Left ventricle myocardium inferior (tissue), 1 donor: ENCODE measurements around the gene ACACA. TPM values are rescaled to one million over a fixed set of nuclear protein-coding genes. Genes with fewer than 3 reads are reported as not detected.

Experiments used
- DNase-seq: peaks from one replicate; pipeline ENCODE4 v3.0.0-alpha.2; 2020
- H3K27ac ChIP-seq: fragments of 200-600 bp; replicated peaks from 2 replicates; pipeline ENCODE4 v1.8.0; 2021
- H3K27me3 ChIP-seq: fragments of 200-600 bp; 2 replicates; pipeline ENCODE4 v1.8.0; 2021; ENCODE audit warnings: low read depth
- H3K36me3 ChIP-seq: fragments of 200-600 bp; 2 replicates; pipeline ENCODE4 v1.8.0; 2021
- H3K4me1 ChIP-seq: fragments of 200-600 bp; 2 replicates; pipeline ENCODE4 v1.8.0; 2021
- H3K4me3 ChIP-seq: fragments of 200-600 bp; 2 replicates; pipeline ENCODE4 v1.8.0; 2021; ENCODE audit warnings: mild to moderate bottlenecking, moderate library complexity
- H3K9me3 ChIP-seq: fragments of 200-600 bp; replicated peaks from 2 replicates; pipeline ENCODE4 v1.8.0; 2021
- intact Hi-C: fragments of 100-400 bp; cut with micrococcal nuclease; formaldehyde crosslinking; loops from one replicate; pipeline ENCODE4 v1.11.0; 2022
- total RNA-seq: library from RNA; stranded (reverse); fragmentation: NEBNext Ultra II Directional; extraction: Animal tissue kit (Norgen Biotek cat#: 25700); gene quantifications from one replicate; pipeline ENCODE4 v1.2.1, GENCODE V29; 2021
- TF ChIP-seq, protein P1 (sequence below): fragments of 200-600 bp; IDR thresholded peaks from 2 replicates; pipeline ENCODE4 v1.8.0; 2021; ENCODE audit warnings: antibody characterized with exemption, mild to moderate bottlenecking, borderline replicate concordance
- donor health status: DM: no; HTN: yes; CAD: no; lungs with severe emphysema.

ACACA gene
- total RNA-seq, 1 donor from 2014 or later, result 16.2 TPM

DNA sequence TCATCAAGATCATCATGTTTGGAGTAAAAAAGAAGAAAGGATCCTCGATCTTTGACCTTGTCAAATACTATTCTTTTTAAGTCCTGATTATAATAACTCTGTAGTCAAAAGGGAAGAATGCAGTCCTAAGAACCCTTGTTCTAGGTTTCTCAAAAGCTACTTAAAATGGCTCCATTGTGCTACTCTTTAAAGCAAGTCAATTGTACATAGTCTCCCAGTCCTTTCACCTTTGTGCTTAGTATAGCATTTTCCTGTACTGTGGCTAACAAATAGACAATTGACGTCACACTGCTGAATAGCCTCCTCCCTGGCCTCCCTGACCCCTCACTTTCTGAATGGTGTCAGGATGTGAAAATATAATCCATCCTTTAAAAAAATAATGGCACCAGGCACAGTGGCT, 285.0 kb downstream of the ACACA start:
- TF ChIP-seq, protein P1, sequence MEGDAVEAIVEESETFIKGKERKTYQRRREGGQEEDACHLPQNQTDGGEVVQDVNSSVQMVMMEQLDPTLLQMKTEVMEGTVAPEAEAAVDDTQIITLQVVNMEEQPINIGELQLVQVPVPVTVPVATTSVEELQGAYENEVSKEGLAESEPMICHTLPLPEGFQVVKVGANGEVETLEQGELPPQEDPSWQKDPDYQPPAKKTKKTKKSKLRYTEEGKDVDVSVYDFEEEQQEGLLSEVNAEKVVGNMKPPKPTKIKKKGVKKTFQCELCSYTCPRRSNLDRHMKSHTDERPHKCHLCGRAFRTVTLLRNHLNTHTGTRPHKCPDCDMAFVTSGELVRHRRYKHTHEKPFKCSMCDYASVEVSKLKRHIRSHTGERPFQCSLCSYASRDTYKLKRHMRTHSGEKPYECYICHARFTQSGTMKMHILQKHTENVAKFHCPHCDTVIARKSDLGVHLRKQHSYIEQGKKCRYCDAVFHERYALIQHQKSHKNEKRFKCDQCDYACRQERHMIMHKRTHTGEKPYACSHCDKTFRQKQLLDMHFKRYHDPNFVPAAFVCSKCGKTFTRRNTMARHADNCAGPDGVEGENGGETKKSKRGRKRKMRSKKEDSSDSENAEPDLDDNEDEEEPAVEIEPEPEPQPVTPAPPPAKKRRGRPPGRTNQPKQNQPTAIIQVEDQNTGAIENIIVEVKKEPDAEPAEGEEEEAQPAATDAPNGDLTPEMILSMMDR, result no peak
- Histone ChIP-seq H3K4me3 (no peak overlapping the region), H3K4me1 (no peaks in the 10 kb centered on the region), H3K27me3 (no peaks in the 10 kb centered on the region), H3K9me3 (no peaks in the 10 kb centered on the region), H3K36me3 (peaks cover 51% of the 10 kb centered on the region), H3K27ac (no peak overlapping the region)
- intact Hi-C loops, result no loop called here
- no peak for DNase-seq

DNA sequence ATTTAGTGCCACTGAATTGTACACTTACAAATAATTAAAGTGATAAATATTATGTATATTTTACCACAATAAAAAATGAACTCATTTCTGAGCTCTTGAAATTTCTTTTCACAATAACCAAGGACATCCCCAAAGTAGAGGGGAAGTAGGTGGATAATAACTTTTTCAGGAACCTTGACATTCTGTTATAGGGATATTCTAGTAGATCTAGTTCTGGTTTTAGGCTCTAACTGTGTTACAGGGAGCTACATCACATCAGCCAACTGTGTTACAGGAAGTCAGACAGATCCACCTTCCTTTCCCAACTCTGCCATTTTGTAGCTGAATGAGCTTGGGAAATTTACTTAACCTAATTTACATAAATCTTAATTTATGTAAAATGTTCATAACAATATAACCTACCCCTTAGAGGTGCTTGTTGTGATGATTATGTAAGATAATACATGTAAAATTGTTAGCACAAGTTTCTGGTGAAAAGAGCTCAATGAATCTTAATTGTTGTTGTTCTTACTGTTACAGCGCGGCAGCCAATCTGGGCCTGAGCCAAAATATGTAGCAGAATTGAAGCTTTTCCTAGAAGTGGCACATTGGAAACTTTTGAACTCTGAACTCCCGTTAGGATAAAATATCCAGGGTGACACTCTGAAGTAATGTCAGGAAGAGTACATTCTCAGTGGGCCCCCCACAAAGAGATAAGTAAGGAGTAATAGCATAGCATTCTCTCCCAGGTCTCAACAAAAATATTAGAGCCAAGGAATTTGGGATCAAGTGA, 288.1 kb downstream of the ACACA start:
- intact Hi-C loops, result no loop called here
- peaks cover 40% of the 10 kb centered on the region for H3K36me3 ChIP-seq

DNA sequence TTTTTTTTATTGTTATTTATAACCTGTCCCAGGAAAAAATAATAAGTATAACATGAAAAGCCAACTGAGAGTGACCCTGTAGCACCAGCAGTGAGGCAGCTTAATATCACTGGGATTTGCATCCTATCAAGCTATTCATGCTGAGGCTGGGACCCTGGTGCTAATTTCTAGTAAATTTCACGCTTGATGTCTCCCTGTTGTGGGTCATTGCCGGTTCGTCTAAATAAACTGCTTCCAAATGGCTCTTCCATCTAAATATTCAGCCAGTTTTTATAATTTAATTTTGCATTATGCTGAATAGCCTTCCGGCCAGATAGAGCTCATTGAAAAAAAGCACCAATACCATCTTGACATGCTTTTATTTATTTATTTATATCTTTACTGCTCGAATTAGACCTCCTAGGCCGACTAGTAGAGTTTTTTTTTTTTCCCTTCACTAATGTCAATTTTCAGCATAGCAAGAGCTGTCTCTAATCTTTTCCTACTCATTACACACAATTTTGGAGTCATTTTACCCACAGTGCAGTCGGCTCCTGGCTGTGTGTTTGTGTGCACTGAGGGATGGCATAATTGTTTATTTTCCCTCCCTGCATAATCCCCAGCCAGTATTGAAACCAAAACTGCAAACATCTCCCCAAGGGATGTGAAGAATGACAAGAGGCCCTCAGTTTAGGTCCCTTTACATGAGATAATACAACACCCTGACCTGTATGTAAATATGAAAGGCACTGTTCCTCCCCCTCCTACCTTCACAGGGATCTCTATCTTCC, 289.1 kb downstream of the ACACA start:
- Histone ChIP-seq H3K4me3 (no peak overlapping the region), H3K27me3 (no peaks in the 10 kb centered on the region), H3K9me3 (no peaks in the 10 kb centered on the region), H3K4me1 (no peaks in the 10 kb centered on the region), H3K27ac (no peak overlapping the region), H3K36me3 (peaks cover 40% of the 10 kb centered on the region)
- TF ChIP-seq, protein P1, result no peak
- DNase-seq, result no peak
- intact Hi-C loops, result no loop called here

More for the DNA sequence above, 288.1 kb downstream of the ACACA start:
- Histone ChIP-seq H3K9me3 (no peaks in the 10 kb centered on the region), H3K4me3 (no peak overlapping the region), H3K27me3 (no peaks in the 10 kb centered on the region), H3K27ac (no peak overlapping the region), H3K4me1 (no peaks in the 10 kb centered on the region)
- TF ChIP-seq, protein P1, result no peak
- DNase-seq, result no peak

DNA sequence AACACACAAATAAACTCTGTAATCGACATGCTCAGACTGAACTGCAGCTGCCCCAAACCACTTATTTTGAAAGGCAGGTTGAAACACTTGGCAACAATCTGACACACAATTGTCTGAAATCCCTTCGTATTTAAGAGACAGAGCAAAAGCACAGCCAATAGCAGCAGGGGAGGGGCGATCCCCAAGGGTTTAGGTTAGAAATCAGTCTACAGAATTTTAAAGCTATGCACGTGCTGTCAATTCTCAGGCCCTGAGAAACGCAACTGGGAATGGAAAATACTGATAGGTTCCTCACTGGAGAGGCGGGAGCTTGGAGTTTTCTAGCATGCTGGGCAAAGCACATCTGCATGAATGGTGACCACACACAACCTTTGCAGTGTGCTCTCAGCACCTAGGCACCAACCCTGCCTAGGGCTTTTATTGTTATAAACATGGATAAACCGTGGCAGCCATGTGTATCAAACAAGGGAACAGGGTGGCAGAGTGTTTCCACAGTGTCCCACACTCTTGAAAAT, 289.9 kb downstream of the ACACA start:
- Histone ChIP-seq H3K9me3 (no peaks in the 10 kb centered on the region), H3K27me3 (no peaks in the 10 kb centered on the region), H3K36me3 (peaks cover 40% of the 10 kb centered on the region), H3K4me1 (no peaks in the 10 kb centered on the region), H3K27ac (no peak overlapping the region), H3K4me3 (no peak overlapping the region)
- intact Hi-C loops, result no loop called here
- no peak for DNase-seq
- TF ChIP-seq, protein P1, result no peak

DNA sequence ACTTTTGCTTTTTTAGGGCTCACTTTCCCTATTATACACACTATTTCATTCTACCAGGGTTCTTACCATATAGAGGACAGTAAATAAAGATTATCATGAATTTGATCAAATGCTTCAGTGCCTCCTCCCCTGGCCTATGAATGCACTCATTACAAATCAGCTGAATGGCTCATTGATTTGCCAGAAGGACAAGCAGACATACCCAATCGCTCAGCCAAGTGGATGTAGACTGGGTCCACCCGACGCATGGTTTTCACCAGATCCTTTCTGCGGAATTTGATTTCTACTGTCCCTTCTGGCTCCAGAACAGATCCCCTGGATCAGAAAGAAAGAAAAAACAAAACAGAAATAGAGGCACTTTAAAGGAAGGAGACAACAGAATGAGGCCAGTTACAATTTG, 295.3 kb downstream of the ACACA start:
- Histone ChIP-seq H3K4me1 (peaks cover 9% of the 10 kb centered on the region), H3K36me3 (peaks cover 50% of the 10 kb centered on the region)

More for the DNA sequence above, 295.3 kb downstream of the ACACA start:
- TF ChIP-seq, protein P1, result no peak
- no peaks in the 10 kb centered on the region for H3K9me3 ChIP-seq
- no peaks in the 10 kb centered on the region for H3K27me3 ChIP-seq
- intact Hi-C loops, result no loop called here
- H3K27ac ChIP-seq, result no peak overlapping the region
- H3K4me3 ChIP-seq, result no peak overlapping the region
- no peak for DNase-seq
